Measurements from ENCODE around the gene EPSTI1. TPM values are rescaled to one million over a fixed set of nuclear protein-coding genes. Genes with fewer than 3 reads are reported as not detected.

Gene EPSTI1
- 1.3 and 5.1 TPM in 2 replicates for total RNA-seq

GRCh38 chr13:42991898-42992763 is at the start of gene EPSTI1:
Gene EPSTI1 (minus strand): TSS chr13:42992241. CDS start chr13:42992165, 76 bp downstream.

GRCh38 chr13:43023289-43023963 is 31.4 kb upstream of the EPSTI1 start, which contains the start of gene DNAJC15:
Gene DNAJC15 (plus strand): TSS chr13:43023586. CDS start chr13:43023627, 41 bp downstream.

Other genes with a start within 250 kb of the EPSTI1 start
- not detected in 2 replicates for gene FAM216B, start 210.7 kb downstream of the EPSTI1 start, total RNA-seq
- gene DNAJC15, start 31.3 kb upstream of the EPSTI1 start, total RNA-seq = 9.8 and 14.7 TPM in 2 replicates